ENCODE data around the gene SCN5A. TPM values are rescaled to one million over a fixed set of nuclear protein-coding genes. Genes with fewer than 3 reads are reported as not detected.

Gene SCN5A
- polyA plus RNA-seq, 1 donor from 2014 or later = not detected

- no peak overlapping the region for H3K27ac ChIP-seq (ENCODE audit: low read length)
- H3K9ac ChIP-seq (ENCODE audit: low read length) = no peak overlapping the region
- no peaks in the 10 kb centered on the region for H4K20me1 ChIP-seq (ENCODE audit: insufficient read depth)
- H3K9me3 ChIP-seq (ENCODE audit: low read length) = no peaks in the 10 kb centered on the region
- no peak for TF ChIP-seq POLR2AphosphoS5 (IDR thresholded peaks at IDR 0.05)
- TF ChIP-seq SMC3 (conservative IDR thresholded peaks at IDR 0.05; ENCODE audit: poor library complexity) = no peak
- no peak for TF ChIP-seq CTCF (IDR thresholded peaks at IDR 0.05; ENCODE audit: poor library complexity, severe bottlenecking)
- no peak for TF ChIP-seq EZH2 (IDR thresholded peaks at IDR 0.05; ENCODE audit: borderline replicate concordance, insufficient read depth, low read length, poor library complexity, severe bottlenecking)
- no peak for TF ChIP-seq TAF1 (IDR thresholded peaks at IDR 0.05; ENCODE audit: low read depth)
- TF ChIP-seq RAD21 (conservative IDR thresholded peaks at IDR 0.05) = no peak
- TF ChIP-seq EP300 (conservative IDR thresholded peaks at IDR 0.05; ENCODE audit: poor library complexity, severe bottlenecking) = no peak
- no peak overlapping the region for H3K4me2 ChIP-seq (ENCODE audit: low read length)
- H3K4me3 ChIP-seq (ENCODE audit: low read length) = peak overlapping the region; percentile 67
- peaks cover 28% of the 10 kb centered on the region for H3K27me3 ChIP-seq (ENCODE audit: insufficient read depth, low read depth, low read length)
- H3F3A ChIP-seq (ENCODE audit: insufficient read depth, low read length, poor library complexity, severe bottlenecking) = no peaks in the 10 kb centered on the region
- no peak overlapping the region for H2AFZ ChIP-seq (ENCODE audit: low read depth, low read length)
- H3K79me2 ChIP-seq (replicated peaks; ENCODE audit: insufficient read depth, low read length) = no peaks in the 10 kb centered on the region
- no peaks in the 10 kb centered on the region for H3K36me3 ChIP-seq (ENCODE audit: insufficient read depth, low read length)
- H3K9me2 ChIP-seq (ENCODE audit: insufficient read depth, low read length) = no peaks in the 10 kb centered on the region
Measured at GRCh38 chr3:38650248-38650951, 913 bp upstream of the SCN5A start.

- Histone ChIP-seq H3K36me3 (ENCODE audit: insufficient read depth, low read length) (no peaks in the 10 kb centered on the region), H3K27me3 (ENCODE audit: insufficient read depth, low read depth, low read length) (peaks cover 28% of the 10 kb centered on the region), H3K9me2 (ENCODE audit: insufficient read depth, low read length) (no peaks in the 10 kb centered on the region), H3K4me2 (ENCODE audit: low read length) (no peak overlapping the region), H2AFZ (ENCODE audit: low read depth, low read length) (no peak overlapping the region), H3K27ac (ENCODE audit: low read length) (no peak overlapping the region), H3K4me3 (ENCODE audit: low read length) (peak overlapping the region; percentile 63), H3K9ac (ENCODE audit: low read length) (peak overlapping the region; percentile 42), H3K79me2 (replicated peaks; ENCODE audit: insufficient read depth, low read length) (no peaks in the 10 kb centered on the region), H4K20me1 (ENCODE audit: insufficient read depth) (no peaks in the 10 kb centered on the region), H3F3A (ENCODE audit: insufficient read depth, low read length, poor library complexity, severe bottlenecking) (no peaks in the 10 kb centered on the region), H3K9me3 (ENCODE audit: low read length) (no peaks in the 10 kb centered on the region)
- TF ChIP-seq REST (IDR thresholded peaks at IDR 0.05; ENCODE audit: borderline replicate concordance) (no peak), TAF1 (IDR thresholded peaks at IDR 0.05; ENCODE audit: low read depth) (no peak), POLR2AphosphoS5 (IDR thresholded peaks at IDR 0.05) (no peak), SMC3 (conservative IDR thresholded peaks at IDR 0.05; ENCODE audit: poor library complexity) (no peak), EP300 (conservative IDR thresholded peaks at IDR 0.05; ENCODE audit: poor library complexity, severe bottlenecking) (no peak), CTCF (IDR thresholded peaks at IDR 0.05; ENCODE audit: poor library complexity, severe bottlenecking) (no peak), MXI1 (conservative IDR thresholded peaks at IDR 0.05; ENCODE audit: poor library complexity, severe bottlenecking) (no peak), EZH2 (IDR thresholded peaks at IDR 0.05; ENCODE audit: borderline replicate concordance, insufficient read depth, low read length, poor library complexity, severe bottlenecking) (no peak), RAD21 (conservative IDR thresholded peaks at IDR 0.05) (no peak)
Measured at GRCh38 chr3:38648659-38649499, 608 bp downstream of the SCN5A start.

All from neural cell (in vitro differentiated cells).